ENCODE measurements around the gene ACBD5. TPM values are rescaled to one million over a fixed set of nuclear protein-coding genes. Genes with fewer than 3 reads are reported as not detected.
"Not testable (repeated sequence)": the region's sequence is repeated elsewhere in the genome, so short reads cannot be mapped to it uniquely, and the experiment has no call there.

The ACBD5 gene
- total RNA-seq, 6 experiments from 2014 or later = 19.8 to 26.2 (median 23.0) TPM

- TF ChIP-seq, protein P1, sequence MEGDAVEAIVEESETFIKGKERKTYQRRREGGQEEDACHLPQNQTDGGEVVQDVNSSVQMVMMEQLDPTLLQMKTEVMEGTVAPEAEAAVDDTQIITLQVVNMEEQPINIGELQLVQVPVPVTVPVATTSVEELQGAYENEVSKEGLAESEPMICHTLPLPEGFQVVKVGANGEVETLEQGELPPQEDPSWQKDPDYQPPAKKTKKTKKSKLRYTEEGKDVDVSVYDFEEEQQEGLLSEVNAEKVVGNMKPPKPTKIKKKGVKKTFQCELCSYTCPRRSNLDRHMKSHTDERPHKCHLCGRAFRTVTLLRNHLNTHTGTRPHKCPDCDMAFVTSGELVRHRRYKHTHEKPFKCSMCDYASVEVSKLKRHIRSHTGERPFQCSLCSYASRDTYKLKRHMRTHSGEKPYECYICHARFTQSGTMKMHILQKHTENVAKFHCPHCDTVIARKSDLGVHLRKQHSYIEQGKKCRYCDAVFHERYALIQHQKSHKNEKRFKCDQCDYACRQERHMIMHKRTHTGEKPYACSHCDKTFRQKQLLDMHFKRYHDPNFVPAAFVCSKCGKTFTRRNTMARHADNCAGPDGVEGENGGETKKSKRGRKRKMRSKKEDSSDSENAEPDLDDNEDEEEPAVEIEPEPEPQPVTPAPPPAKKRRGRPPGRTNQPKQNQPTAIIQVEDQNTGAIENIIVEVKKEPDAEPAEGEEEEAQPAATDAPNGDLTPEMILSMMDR (IDR thresholded peaks at IDR 0.05) = no peak
- Mint-ChIP-seq H3K4me1 (ENCODE audit: low read depth) (peaks cover 18% of the 10 kb centered on the region), H3K27me3 (ENCODE audit: insufficient read depth) (no peaks in the 10 kb centered on the region; the same call in 1 of the 2 replicates), H3K36me3 (ENCODE audit: low read depth) (peaks cover 9% of the 10 kb centered on the region), H3K9me3 (no peaks in the 10 kb centered on the region), H3K27ac (no peak overlapping the region), H3K4me3 (no peak overlapping the region)
- DNase-seq = no peak
Measured at GRCh38 chr10:27188897-27189296, 51.7 kb downstream of the ACBD5 start.

DNA sequence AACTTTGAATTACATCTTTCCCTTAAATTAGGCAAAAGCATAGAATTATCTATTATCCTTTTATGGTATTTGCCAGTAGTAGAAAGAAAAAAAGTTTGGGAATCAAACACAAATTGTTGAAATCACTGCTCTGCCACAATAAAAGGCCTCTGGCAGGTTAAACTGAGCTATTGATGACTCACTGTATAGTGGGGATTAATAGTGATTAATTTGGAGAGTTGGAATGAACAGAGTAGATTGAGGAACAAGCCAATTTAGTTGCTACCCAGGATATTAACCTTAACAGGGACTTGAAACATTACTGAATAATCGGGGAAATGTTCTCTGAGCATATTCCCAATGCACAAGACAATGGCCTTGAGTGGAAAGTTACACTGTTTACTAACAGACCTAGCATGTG is 52.3 kb downstream of the ACBD5 start:
- H3K27ac Mint-ChIP-seq = no peak overlapping the region

DNA sequence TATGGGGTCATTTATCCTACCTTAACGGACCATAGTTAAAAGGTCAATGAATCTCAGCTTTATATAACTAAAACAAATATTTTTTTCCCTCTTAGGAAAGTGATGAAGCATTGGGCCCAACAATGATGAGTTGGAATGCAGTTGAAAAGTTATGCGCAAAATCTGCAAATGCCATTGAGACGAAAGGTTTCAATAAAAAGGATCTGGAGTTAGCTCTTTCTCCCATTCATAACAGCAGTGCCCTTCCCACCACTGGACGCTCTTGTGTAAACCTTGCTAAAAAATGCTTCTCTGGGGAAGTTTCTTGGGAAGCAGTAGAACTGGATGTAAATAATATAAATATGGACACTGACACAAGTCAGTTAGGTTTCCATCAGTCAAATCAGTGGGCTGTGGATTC is 70.7 kb downstream of the ACBD5 start:
- H3K4me3 Mint-ChIP-seq = no peak overlapping the region
- TF ChIP-seq, protein P1 (IDR thresholded peaks at IDR 0.05) = no peak
- peaks cover 11% of the 10 kb centered on the region for H3K36me3 Mint-ChIP-seq (ENCODE audit: low read depth)
- no peak for DNase-seq
- H3K9me3 Mint-ChIP-seq = no peaks in the 10 kb centered on the region
- no peak overlapping the region for H3K27ac Mint-ChIP-seq
- H3K27me3 Mint-ChIP-seq (ENCODE audit: insufficient read depth) = no peaks in the 10 kb centered on the region
- no peaks in the 10 kb centered on the region for H3K4me1 Mint-ChIP-seq (ENCODE audit: low read depth)

More for the DNA sequence above, 52.3 kb downstream of the ACBD5 start:
- H3K4me1 Mint-ChIP-seq (ENCODE audit: low read depth) = peaks cover 18% of the 10 kb centered on the region
- H3K27me3 Mint-ChIP-seq (ENCODE audit: insufficient read depth) = no peaks in the 10 kb centered on the region; the same call in 1 of the 2 replicates
- H3K9me3 Mint-ChIP-seq = no peaks in the 10 kb centered on the region
- no peak overlapping the region for H3K4me3 Mint-ChIP-seq
- peaks cover 11% of the 10 kb centered on the region for H3K36me3 Mint-ChIP-seq (ENCODE audit: low read depth)
- no peak for DNase-seq
- TF ChIP-seq, protein P1 (IDR thresholded peaks at IDR 0.05) = no peak

DNA sequence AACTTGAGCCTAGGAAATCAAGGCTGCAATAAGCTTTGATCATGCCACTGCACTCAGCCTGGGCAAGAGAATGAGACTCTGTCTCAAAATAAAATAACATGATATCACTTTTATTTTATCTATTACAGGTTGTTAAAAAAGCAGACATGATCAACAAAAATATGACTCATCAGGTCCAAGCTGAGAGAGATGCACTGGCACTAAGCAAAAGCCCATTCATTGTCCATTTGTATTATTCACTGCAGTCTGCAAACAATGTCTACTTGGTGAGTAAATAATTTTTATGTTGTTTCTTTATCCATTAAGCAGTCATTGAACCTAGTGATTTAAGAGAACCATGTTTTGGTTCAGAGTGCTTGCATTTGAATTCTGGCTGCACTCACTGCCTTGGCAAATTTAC is 82.2 kb downstream of the ACBD5 start:
- TF ChIP-seq, protein P1 (IDR thresholded peaks at IDR 0.05) = no peak
- Mint-ChIP-seq H3K4me1 (ENCODE audit: low read depth) (peaks cover 20% of the 10 kb centered on the region), H3K4me3 (no peak overlapping the region), H3K27ac (peak overlapping the region; percentile 58; the same call in 1 of the 2 replicates), H3K9me3 (no peaks in the 10 kb centered on the region), H3K36me3 (ENCODE audit: low read depth) (peaks cover 22% of the 10 kb centered on the region), H3K27me3 (ENCODE audit: insufficient read depth) (peaks cover 13% of the 10 kb centered on the region)
- no peak for DNase-seq

DNA sequence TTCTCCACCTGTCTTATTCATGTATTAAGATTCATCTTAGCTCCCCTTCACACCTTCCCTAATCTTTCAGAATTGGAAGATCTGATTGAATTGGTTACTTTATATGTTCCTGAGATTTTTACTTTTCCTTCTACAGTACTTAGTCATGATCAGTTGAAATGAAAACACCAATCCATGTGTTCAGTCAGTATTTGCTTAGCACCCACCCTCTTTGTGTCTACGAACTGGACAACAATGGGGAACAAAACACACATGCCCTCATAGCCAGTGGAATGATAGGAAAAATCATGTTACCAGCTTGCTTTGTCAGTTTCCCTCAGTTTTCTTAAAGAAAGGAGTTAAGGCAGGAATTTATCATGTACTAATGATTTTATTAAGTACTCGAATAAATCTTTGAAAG is 83.4 kb downstream of the ACBD5 start:
- TF ChIP-seq, protein P1 (IDR thresholded peaks at IDR 0.05) = no peak
- H3K27me3 Mint-ChIP-seq (ENCODE audit: insufficient read depth) = peaks cover 13% of the 10 kb centered on the region
- peak overlapping the region; percentile 100 for H3K27ac Mint-ChIP-seq
- peaks cover 31% of the 10 kb centered on the region for H3K4me1 Mint-ChIP-seq (ENCODE audit: low read depth)
- H3K36me3 Mint-ChIP-seq (ENCODE audit: low read depth) = peaks cover 35% of the 10 kb centered on the region
- H3K9me3 Mint-ChIP-seq = no peaks in the 10 kb centered on the region
- DNase-seq = no peak
- H3K4me3 Mint-ChIP-seq = peak overlapping the region; percentile 97

GRCh38 chr10:27156566-27156965 is 84.0 kb downstream of the ACBD5 start:
- Mint-ChIP-seq H3K4me1 (ENCODE audit: low read depth) (peaks cover 37% of the 10 kb centered on the region), H3K27me3 (ENCODE audit: insufficient read depth) (peaks cover 13% of the 10 kb centered on the region), H3K36me3 (ENCODE audit: low read depth) (peaks cover 35% of the 10 kb centered on the region), H3K27ac (peak overlapping the region; percentile 100), H3K4me3 (peak overlapping the region; percentile 97)
- H3K9me3 Mint-ChIP-seq, DNase-seq: not testable (repeated sequence)
